GM19193 (cell line): Measurements from ENCODE around the gene NOP14.

ENCODE experiments used
- POLR2A ChIP-seq: IDR thresholded peaks from 4 replicates; pipeline ENCODE4 v1.6.1; 2011; ENCODE audit not compliant: insufficient read depth, insufficient read length; ENCODE audit errors: extremely low read depth

Gene NOP14

GRCh38 chr4:2936773-2937145 is 26.4 kb downstream of the NOP14 start:
- no peak for TF ChIP-seq POLR2A

DNA sequence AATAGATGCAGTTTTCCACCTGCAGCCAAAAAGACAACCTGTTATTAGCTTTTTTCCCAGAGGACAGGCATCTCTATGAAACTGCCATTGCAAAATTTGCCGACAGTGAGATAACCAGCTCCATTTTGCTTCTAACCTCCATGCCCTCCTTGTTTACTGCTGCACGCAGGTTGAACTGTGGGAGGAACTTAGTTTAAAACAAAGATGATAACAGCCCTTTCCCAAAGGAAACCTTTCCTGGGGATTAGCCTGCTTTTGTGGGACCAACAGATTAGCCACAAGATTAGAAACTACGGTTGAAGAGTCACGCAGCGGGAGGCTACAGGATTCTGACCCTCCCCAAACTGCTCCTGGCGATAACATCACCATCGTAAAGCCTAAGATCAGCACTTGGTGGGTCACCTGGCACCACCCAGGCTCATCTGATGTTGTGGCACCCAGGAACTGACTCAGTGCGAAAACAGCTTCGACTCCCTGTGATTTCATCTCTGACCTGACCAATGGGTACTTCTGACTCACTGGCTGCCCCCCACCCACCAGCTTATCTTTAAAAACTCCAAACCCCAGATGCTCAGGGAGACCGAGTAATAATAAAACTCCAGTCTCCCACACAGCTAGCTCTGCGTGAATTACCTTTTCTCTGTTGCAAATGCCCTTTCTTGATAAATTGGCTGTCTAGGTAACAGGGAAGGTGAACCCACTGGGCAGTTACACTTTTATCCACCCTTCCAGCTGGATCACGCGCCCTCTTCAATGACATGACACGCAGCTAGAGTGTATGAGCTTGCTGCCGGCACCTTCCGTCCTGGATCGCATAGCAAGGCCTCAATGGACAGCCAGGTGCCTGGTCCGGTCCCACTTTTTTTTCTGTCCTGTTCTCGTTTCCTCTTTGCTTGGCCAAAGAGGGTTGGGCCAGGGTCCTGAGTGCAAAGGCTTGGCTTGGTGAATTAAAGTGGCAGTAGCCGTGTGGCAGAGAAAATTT is 27.2 kb downstream of the NOP14 start:
- TF ChIP-seq POLR2A: peak; percentile 50

GRCh38 chr4:2934813-2935761 is 28.1 kb downstream of the NOP14 start:
- TF ChIP-seq POLR2A: peak; percentile 95

DNA sequence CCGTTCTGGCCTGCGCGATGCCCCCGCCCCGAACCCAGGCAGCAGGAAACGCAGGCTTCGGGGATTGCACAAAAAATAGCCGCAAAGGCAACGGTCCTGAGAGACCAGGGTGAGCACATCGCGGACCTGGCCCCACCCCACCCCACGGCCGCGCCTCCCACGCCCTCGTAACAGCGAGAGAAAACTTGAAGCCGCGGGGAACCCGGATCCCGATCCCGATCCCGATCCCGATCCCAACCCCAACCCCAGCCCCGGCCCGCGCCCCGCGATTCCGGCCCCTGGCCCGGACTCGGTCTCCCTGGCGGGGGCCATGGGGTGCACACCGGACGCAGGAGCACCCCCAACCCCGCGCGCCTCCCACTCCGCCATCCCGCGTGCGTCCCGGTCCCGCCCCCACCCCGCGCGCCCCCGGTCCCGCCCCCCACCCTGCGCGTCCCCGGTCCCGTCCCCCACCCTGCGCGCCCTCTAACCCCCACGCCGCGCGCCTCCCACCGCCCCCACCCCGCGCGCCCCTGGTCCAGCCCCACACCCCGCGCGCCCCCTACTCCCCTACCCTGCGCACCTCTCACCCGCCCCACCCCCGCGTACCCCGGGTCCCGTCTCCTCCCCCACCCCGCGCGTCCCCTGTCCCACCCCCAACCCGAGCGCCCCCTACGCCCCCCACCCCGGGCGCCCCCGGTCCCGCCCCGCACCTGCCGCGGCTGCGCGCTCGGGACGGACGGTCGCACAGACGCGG is 29.0 kb downstream of the NOP14 start:
- TF ChIP-seq POLR2A: peak; percentile 16

DNA sequence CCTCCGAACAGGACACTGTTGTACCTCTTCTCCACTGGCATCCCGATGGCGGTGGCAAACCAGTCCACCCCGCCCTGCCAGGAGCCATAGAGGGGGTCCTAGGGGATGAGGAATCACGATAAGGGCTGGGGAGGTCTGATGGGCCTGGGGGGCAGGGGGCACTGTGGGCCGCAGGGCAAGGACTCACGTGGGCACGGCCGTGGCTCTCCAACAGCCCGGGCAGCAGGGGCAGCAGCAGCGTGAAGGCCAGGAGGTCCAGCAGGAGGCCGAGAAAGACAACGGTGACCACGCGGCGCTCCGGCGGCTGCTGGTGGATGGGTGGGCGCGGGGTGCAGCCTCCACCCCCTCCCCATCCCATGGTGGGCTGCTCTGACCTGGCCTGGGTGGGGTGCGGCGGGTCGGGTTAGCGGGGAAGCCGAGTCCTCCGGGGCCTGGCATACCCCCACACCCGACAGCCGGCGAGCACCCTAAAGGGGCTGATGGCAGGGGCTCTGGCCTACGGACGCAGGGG is 29.6 kb downstream of the NOP14 start:
- TF ChIP-seq POLR2A: no peak

DNA sequence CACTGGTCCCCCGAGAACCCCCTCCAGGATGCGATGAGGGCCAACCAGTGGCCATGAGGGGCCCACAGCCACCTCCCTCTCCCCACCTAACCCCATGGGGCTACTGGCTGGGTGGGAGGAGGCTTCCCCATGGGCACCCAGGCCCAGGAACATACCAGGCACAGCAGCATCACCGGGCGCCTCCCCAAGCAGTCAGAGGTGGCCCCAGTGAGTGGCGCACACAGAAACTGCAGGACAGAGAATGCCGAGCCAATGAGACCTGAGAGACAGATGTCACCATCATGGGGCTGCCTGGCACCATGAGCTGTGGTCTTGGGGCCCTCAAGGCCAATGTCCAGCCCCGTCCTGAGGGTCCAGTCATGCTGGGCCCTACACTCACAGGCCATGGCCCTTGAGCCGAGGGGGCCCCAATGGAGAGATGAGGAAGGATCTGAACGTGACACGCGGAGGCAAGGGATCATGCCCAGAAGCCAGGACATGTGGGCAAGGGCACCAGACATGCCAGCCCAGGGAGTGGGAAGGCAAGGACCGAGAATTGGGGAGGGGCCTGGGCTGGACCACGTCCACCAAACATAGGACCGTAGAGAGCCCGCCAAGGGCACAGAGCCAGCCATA is 30.1 kb downstream of the NOP14 start:
- no peak for TF ChIP-seq POLR2A

DNA sequence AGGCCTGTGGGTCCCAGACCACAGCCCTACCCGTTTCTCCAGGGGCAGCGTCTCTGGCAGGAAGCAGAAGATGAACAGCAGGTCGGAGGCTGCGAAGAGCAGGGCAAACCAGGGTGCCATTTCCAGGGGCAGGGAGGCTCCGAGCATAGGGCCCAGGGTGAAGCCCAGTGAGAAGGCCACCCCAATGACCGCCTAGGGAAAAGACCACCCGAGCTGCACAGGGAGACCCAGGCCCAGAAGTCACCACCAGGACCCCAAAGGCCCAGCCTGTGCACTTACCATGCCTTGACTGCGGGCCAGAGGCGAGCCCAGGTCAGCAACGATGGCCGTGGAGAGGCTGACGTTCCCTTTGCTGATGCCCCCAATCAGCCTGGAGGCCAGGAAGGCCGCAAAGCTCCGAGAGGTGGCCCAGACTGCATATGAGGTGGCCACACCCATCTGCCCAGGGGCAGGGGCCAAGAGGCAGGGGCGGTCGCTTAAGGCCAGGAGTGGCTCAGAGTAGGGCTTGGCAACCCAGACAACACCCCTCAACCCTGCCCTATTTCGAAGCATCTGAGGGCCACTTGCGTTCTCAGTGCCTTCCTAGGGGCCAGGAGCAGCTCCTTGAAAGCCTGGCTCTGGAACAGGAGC is 30.8 kb downstream of the NOP14 start:
- TF ChIP-seq POLR2A: no peak

DNA sequence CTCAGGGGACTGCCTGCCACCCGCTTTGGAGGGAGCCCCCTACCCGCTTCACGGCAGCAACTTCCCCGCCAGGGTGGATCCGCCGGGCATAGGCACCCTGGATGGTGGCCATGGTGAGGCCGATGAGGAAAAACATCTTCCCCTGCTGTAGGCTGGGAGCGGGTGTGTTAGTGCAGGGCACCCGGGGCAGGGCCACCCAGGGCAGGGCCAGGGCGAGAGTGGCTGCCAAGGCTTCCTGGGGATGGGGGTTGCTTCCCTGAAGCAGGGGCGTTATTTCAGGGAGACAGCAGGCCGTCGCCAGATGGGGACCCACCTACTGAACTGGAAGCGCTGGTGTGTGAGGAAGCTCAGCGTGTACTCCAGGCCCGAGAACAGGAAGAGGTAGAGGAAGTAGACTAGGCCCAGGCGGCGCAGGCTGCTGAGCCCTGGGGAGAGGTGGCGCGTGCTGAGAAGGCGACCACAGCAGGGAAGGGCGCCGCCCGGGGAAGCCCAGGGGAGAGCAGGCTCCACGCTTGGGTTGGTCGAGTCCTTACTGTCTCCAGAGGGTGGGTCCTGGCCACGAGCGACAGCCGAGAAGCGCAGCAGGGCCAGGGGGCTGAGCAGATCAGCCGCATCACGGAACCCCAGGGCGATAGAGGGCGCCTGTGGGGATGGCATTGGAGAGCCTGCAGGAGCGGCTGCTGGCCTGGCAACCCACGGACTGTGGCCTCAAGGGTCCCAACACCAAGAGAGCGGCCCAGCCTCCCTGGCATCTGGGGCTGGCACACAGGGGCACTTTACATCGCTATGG is 31.5 kb downstream of the NOP14 start:
- TF ChIP-seq POLR2A: peak; percentile 34

DNA sequence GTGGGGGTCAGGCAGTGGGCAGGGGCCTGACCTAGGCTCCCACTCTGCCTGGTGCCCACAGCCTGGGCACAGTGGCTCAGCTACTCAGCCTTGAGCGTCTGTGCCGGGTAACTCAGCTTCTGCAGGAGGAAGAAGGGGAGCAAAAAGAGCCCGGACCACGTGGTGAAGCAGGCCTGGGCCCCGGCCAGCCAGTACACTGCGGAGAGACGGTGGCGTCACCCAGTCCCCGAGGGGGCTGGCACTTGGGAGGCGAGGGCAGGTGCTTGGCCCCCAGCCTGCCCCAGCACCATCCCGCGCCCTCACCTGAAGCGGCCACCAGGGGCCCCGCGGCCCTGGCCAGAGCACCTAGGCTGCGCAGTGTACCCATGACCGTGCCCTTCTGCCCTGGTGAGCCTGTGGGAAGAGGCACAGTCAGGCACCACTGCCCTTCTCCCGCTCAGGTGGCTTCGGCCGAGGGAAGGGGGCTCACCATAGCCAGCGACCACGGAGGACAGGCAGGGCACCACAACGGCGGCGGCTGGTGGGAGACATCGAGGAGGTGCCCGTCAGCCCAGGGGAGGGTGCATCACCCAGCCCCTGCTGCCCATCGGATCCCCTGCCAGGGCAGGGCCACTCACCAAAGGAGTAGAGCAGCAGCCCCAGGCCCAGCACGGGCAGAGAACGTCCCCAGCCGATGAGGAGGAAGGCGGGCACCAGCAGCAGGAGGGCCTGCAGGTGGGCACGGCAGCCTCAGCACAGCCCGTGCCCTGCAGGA is 32.3 kb downstream of the NOP14 start:
- no peak for TF ChIP-seq POLR2A

- TF ChIP-seq POLR2A: no peak
These were observed 33.0 kb downstream of the NOP14 start for GRCh38 chr4:2930135-2930757.

- no peak for TF ChIP-seq POLR2A
These were observed 33.7 kb downstream of the NOP14 start for GRCh38 chr4:2929469-2929868.

DNA sequence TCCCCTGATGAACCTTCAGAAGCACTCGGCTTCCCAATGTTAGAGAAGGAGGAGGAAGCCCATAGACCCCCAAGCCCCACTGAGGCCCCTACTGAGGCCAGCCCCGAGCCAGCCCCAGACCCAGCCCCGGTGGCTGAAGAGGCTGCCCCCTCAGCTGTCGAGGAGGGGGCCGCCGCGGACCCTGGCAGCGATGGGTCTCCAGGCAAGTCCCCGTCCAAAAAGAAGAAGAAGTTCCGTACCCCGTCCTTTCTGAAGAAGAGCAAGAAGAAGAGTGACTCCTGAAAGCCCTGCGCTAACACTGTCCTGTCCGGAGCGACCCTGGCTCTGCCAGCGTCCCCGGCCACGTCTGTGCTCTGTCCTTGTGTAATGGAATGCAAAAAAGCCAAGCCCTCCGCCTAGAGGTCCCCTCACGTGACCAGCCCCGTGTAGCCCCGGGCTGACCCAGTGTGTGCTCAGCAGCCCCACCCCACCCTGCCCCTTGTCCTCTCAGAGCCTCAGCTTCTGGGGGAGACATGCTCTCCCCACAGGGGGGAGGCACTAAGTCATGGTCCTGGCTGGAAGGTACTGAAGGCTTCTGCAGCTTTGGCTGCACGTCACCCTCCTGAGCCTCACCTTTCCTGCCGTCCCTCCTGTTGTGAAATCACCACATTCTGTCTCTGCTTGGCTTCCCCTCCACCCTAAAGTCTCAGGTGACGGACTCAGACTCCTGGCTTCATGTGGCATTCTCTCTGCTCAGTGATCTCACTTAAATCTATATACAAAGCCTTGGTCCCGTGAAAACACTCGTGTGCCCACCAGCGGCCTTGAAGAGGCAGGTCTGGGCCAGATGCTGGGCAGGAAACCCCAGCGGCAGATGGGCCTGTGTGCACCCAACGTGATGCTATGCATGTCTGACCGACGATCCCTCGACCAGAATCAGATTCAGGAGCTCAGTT is 34.7 kb downstream of the NOP14 start:
- no peak for TF ChIP-seq POLR2A
